ENCODE data around the gene SARNP. TPM values are rescaled to one million over a fixed set of nuclear protein-coding genes. Genes with fewer than 3 reads are reported as not detected.
"Not testable (repeated sequence)": the region's sequence is repeated elsewhere in the genome, so short reads cannot be mapped to it uniquely, and the experiment has no call there.

The SARNP gene
- polyA plus RNA-seq, 3 donors, result 131 to 167 (median 158) TPM

GRCh38 chr12:55806982-55807381 is 10.5 kb downstream of the SARNP start:
- no peak for DNase-seq (ENCODE audit: low read depth in 3 of 3, low spot score in 2 of 3)

- DNase-seq (ENCODE audit: low read depth in 3 of 3, low spot score in 2 of 3), result no peak
Observed at GRCh38 chr12:55797550-55797949, 20.0 kb downstream of the SARNP start.

GRCh38 chr12:55797068-55797467 is 20.5 kb downstream of the SARNP start:
- DNase-seq (ENCODE audit: low read depth in 3 of 3, low spot score in 2 of 3), result peak in 2 of 3 donors; percentile 41 to 51

DNA sequence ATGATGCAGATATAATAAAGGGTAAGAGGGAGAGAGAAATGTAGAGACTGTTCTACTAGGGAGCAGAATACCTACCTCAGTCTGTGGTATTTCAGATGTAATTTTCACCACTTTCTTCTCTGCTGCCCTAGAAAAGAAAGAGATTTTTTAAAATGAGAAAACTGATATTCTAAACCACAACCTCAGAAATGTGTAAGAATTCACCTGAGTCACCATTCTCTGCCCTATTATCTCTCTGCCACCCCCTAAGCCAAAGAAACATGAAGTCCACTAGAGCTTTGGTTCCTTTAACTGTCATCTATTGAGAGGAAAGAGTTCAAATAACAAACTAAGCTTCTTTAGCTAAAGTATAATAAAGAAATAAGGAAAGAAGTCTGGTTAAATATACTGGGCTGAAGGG is 21.6 kb downstream of the SARNP start:
- no peak for DNase-seq (ENCODE audit: low read depth in 3 of 3, low spot score in 2 of 3)

GRCh38 chr12:55789893-55790292 is 27.6 kb downstream of the SARNP start:
- no peak for DNase-seq (ENCODE audit: low read depth in 3 of 3, low spot score in 2 of 3)

- DNase-seq (ENCODE audit: low read depth in 3 of 3, low spot score in 2 of 3), result no peak
Observed at GRCh38 chr12:55789171-55789570, 28.4 kb downstream of the SARNP start.

GRCh38 chr12:55788546-55788945 is 29.0 kb downstream of the SARNP start:
- no peak for DNase-seq (ENCODE audit: low read depth in 3 of 3, low spot score in 2 of 3)

GRCh38 chr12:55780685-55781084 is 36.8 kb downstream of the SARNP start:
- no peak for DNase-seq (ENCODE audit: low read depth in 3 of 3, low spot score in 2 of 3)

DNA sequence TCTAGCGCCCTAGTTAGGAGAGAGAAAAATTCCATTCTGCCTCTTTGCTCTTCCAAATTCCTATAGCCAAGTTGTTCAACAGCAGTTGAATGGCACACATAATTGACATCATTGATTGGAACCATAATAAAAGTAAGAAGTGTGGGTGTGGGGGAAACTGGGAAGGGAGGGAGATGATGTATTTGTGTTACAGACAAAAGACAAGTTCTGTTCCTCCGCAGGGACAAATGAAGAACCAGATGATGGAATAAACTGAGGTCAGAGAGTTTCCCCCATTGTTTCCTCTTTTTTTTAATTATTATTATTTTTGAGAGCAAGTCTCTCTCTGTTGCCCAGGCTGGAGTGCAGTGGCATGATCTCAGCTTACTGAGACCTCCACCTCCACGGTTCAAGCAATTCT is 39.7 kb downstream of the SARNP start:
- DNase-seq (ENCODE audit: low read depth in 3 of 3, low spot score in 2 of 3), result no peak

DNA sequence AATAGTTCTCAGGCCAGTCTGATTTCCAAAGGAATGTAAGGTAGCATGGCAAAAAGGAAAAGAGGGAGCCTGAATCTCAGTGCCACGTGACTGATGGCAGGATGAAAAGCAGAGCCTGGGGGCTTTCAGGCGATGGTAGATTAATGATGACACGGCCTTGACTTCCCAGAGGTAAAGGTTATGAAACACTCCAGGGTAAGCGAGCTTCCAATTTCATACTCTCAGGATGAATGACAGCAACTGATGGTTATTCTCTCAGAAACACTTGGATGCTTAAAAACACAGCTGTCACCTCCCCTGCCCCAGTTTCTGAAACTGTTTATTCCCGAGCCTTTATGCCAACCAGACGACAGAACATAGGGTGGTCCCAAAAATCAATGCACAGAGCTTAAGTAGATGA is 45.8 kb downstream of the SARNP start:
- DNase-seq (ENCODE audit: low read depth in 3 of 3, low spot score in 2 of 3), result no peak

GRCh38 chr12:55767156-55767555 is 50.4 kb downstream of the SARNP start:
- no peak for DNase-seq (ENCODE audit: low read depth in 3 of 3, low spot score in 2 of 3)

- DNase-seq (ENCODE audit: low read depth in 3 of 3, low spot score in 2 of 3), result no peak
Observed at GRCh38 chr12:55765736-55766290, 51.7 kb downstream of the SARNP start.

GRCh38 chr12:55762646-55763045 is 54.9 kb downstream of the SARNP start:
- no peak for DNase-seq (ENCODE audit: low read depth in 3 of 3, low spot score in 2 of 3)

GRCh38 chr12:55760663-55761062 is 56.9 kb downstream of the SARNP start:
- DNase-seq (ENCODE audit: low read depth in 3 of 3, low spot score in 2 of 3), result no peak

DNA sequence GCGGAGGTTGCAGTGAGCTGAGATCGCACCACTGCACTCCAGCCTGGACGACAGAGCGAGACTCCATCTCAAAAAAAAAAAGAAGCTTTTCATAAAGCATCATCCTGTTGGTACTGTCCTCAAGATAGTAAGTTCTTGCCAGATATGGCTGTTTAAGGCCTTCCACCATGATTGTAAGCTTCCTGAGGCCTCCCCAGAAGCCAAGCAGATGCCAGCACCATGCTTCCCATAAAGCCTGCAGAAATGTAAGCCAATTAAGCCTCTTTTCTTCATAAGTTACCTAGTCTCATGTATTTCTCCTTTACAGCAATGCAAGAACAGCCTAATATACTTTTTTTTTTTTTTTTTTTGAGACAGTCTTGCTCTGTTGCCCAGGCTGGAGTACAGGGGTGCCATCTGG is 58.9 kb downstream of the SARNP start:
- DNase-seq (ENCODE audit: low read depth in 3 of 3, low spot score in 2 of 3), result not testable (repeated sequence)

DNA sequence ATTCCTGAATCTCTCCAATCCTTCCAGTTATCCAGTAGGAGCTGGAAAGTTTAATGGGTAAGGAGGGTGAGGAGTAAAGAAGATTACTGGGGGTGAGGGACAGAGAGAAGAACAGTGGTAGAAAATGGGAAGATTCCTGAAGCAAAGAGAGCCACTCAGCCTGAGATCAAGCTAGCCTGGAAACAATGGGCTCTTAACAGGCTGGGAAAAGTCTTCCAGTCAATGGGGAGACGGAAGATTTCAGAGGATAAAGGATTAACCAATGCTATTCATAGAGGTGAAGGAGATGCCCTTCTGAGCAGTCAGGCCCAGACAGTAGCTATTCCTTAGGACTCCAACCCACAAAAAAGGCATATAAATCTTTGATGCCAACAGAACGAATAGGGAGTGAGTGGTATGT is 59.8 kb downstream of the SARNP start:
- DNase-seq (ENCODE audit: low read depth in 3 of 3, low spot score in 2 of 3), result no peak

- no peak for DNase-seq (ENCODE audit: low read depth in 3 of 3, low spot score in 2 of 3)
Observed at GRCh38 chr12:55755246-55755645, 62.3 kb downstream of the SARNP start.

DNA sequence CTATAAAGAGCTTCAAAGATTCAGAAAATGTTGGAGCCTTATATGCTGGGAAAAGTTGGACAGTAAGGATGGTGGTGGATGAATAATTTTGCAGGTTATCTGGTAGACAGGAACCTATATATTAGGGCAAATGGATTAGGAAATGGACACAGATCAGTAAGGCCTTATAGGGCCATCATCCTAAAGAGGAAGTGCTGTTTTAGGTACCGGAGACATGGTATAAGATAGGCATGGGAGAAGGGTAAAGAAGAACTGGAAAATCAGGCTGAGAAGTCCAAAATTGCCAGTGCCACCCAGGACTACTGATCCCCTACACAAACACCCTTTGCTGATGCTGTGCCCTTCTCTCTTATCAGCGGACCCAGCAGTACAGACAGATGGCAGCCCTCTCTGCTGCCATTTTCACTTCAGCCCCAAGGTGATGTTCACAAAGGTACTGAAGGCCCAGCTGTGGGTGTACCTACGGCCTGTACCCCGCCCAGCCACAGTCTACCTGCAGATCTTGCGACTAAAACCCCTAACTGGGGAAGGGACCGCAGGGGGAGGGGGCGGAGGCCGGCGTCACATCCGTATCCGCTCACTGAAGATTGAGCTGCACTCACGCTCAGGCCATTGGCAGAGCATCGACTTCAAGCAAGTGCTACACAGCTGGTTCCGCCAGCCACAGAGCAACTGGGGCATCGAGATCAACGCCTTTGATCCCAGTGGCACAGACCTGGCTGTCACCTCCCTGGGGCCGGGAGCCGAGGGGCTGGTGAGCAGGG is 69.1 kb downstream of the SARNP start:
- no peak for DNase-seq (ENCODE audit: low read depth in 3 of 3, low spot score in 2 of 3)

DNA sequence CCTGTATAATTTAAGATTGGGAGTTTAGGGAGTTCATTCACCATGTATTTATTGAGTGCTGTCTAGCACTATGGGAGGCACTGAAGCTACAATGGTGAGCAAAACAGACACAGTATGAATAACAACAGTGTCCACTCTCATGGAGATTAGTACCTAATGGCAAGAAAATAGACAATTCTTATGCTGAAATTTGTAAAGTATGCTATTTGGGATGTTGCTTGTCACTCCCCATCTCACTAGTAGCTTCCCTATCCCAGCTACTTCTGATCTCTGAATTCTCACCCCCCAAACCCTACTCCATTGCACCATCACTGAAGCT is 70.7 kb downstream of the SARNP start:
- no peak for DNase-seq (ENCODE audit: low read depth in 3 of 3, low spot score in 2 of 3)

GRCh38 chr12:55746174-55746912 is 71.2 kb downstream of the SARNP start:
- DNase-seq (ENCODE audit: low read depth in 3 of 3, low spot score in 2 of 3), result no peak

DNA sequence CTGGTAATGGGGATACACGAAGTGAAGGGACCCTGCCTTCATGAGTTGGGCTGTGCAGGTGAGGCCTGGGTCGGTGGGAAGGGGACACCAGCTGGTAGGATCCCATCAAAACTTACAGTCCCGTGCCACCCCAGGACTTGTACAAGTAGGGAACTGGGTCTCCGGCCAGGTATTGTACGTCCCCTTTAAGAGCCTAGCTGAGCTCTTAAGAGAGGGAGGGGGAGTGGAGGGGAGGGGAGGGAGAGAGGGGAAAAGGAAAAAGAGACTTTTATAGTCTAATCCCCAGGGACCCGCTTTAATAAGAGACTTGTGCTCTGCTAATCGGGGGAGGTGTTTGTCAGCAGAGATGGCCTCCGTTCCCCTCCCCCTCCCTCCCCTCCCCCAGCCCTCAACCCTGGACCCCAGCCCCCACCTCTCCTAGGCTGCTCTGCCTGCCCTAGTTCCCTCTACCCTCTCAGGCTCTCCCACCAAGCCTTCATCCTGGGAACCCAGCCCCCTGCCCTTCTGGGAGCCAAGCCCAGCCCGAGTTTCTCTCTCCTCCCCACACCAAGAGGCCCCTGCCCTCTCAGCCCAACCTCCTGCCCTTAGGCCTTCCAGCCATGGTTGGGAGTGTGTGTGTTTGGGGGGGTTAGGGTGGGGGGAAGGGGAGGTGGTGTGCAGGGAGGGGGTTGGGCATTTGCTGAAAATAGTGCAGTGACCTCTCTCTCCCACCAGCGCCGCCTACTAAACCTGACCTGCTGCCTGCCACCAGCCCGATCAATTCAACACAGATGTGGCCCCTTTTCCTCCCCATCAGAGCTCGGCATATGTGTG is 72.0 kb downstream of the SARNP start:
- peak in 1 of 3 donors; percentile 72 for DNase-seq (ENCODE audit: low read depth in 3 of 3, low spot score in 2 of 3)
